KG1 (cell line): ENCODE results near the gene KCNAB2.
"Not testable (repeated sequence)": the region's sequence is repeated elsewhere in the genome, so short reads cannot be mapped to it uniquely, and the experiment has no call there.

Source experiments
- DNase-seq: peaks from one replicate; lab custom pipeline; 2025; lab: John Stamatoyannopoulos, UW

KCNAB2 gene

GRCh38 chr1:6010554-6010953, 35.1 kb upstream of the KCNAB2 start:
- no peak for DNase-seq

- no peak for DNase-seq
Measured at GRCh38 chr1:6011161-6011945, 34.3 kb upstream of the KCNAB2 start.

GRCh38 chr1:6011946-6012258, 33.8 kb upstream of the KCNAB2 start:
- no peak for DNase-seq

GRCh38 chr1:6012529-6013318, 33.0 kb upstream of the KCNAB2 start:
- no peak for DNase-seq

GRCh38 chr1:6013491-6013890, 32.2 kb upstream of the KCNAB2 start:
- DNase-seq = no peak

- DNase-seq = no peak
Measured at GRCh38 chr1:6014130-6014999, 31.3 kb upstream of the KCNAB2 start.

GRCh38 chr1:6016191-6016865, 29.4 kb upstream of the KCNAB2 start:
- DNase-seq = no peak

GRCh38 chr1:6017654-6018053, 28.0 kb upstream of the KCNAB2 start:
- DNase-seq = not testable (repeated sequence)

GRCh38 chr1:6019166-6019845, 26.4 kb upstream of the KCNAB2 start:
- no peak for DNase-seq

- DNase-seq = no peak
Measured at GRCh38 chr1:6022193-6022592, 23.5 kb upstream of the KCNAB2 start.

GRCh38 chr1:6023346-6023745, 22.3 kb upstream of the KCNAB2 start:
- DNase-seq = no peak

GRCh38 chr1:6024376-6024775, 21.3 kb upstream of the KCNAB2 start:
- no peak for DNase-seq

- DNase-seq = no peak
Measured at GRCh38 chr1:6025269-6026094, 20.2 kb upstream of the KCNAB2 start.

GRCh38 chr1:6026095-6026809, 19.4 kb upstream of the KCNAB2 start:
- DNase-seq = peak; percentile 89

- DNase-seq = peak; percentile 79
Measured at GRCh38 chr1:6027591-6027990, 18.1 kb upstream of the KCNAB2 start.

GRCh38 chr1:6028042-6028850, 17.4 kb upstream of the KCNAB2 start:
- DNase-seq = peak; percentile 69

GRCh38 chr1:6029351-6029750, 16.3 kb upstream of the KCNAB2 start:
- DNase-seq = no peak

- DNase-seq = no peak
Measured at GRCh38 chr1:6030132-6030531, 15.6 kb upstream of the KCNAB2 start.
